Mesenchymal stem cell (in vitro differentiated cells and primary cell): ENCODE data around the gene TGFA.

Source experiments
- DNase-seq: peaks from one replicate; pipeline ENCODE4 v3.0.0-alpha.2; 2013
- H2AFZ ChIP-seq: one replicate; pipeline ENCODE4 v1.6.1; 2013; ENCODE audit warnings: low read depth, mild to moderate bottlenecking, control low read depth, inconsistent platforms, low read length, moderate library complexity
- H2AK5ac ChIP-seq: 2 replicates; pipeline ENCODE4 v1.6.1; 2013; ENCODE audit warnings: low read length, moderate library complexity, mild to moderate bottlenecking, inconsistent platforms; ENCODE audit not compliant: severe bottlenecking
- H2BK120ac ChIP-seq: one replicate; pipeline ENCODE4 v1.6.1; 2013; ENCODE audit warnings: low read depth, mild to moderate bottlenecking, inconsistent platforms, low read length, moderate library complexity
- H2BK12ac ChIP-seq, 2 experiments: one replicate each; pipeline ENCODE4 v1.6.1; 2013; ENCODE audit warnings: inconsistent platforms in 2 of 2, low read length in 2 of 2, mild to moderate bottlenecking in 2 of 2, moderate library complexity in 2 of 2, control low read depth in 1 of 2
- H2BK15ac ChIP-seq: one replicate; pipeline ENCODE4 v1.6.1; 2013; ENCODE audit warnings: mild to moderate bottlenecking, low read depth, inconsistent platforms; ENCODE audit not compliant: poor library complexity, severe bottlenecking
- H2BK5ac ChIP-seq: 2 replicates; pipeline ENCODE4 v1.6.1; 2013; ENCODE audit warnings: low read depth, mild to moderate bottlenecking, low read length, control low read depth, inconsistent platforms; ENCODE audit not compliant: poor library complexity, severe bottlenecking
- H3K14ac ChIP-seq, 2 experiments: one replicate each; pipeline ENCODE4 v1.6.1; 2013; ENCODE audit warnings: inconsistent platforms in 2 of 2, low read length in 2 of 2, control low read depth in 1 of 2, mild to moderate bottlenecking in 1 of 2, moderate library complexity in 1 of 2
- H3K18ac ChIP-seq, 2 experiments: one replicate each; pipeline ENCODE4 v1.6.1; 2013; ENCODE audit warnings: inconsistent platforms in 2 of 2, low read length in 2 of 2, control low read depth in 1 of 2, low read depth in 1 of 2, mild to moderate bottlenecking in 1 of 2
- H3K23ac ChIP-seq, 2 experiments: one replicate each; pipeline ENCODE4 v1.6.1; 2013; ENCODE audit warnings: inconsistent platforms in 2 of 2, low read length in 2 of 2, mild to moderate bottlenecking in 2 of 2, moderate library complexity in 2 of 2, control low read depth in 1 of 2
- H3K27ac ChIP-seq: 2 replicates; pipeline ENCODE4 v1.5.1; 2013; ENCODE audit warnings: mild to moderate bottlenecking, moderate library complexity, low read length, control low read depth, inconsistent platforms; ENCODE audit not compliant: poor library complexity, severe bottlenecking
- H3K27me3 ChIP-seq, 2 experiments: 2 replicates each; pipeline versions ENCODE4 v1.6.1 to v1.7.0; 2013; ENCODE audit warnings: low read length in 2 of 2, mild to moderate bottlenecking in 2 of 2, moderate library complexity in 2 of 2, control low read depth in 1 of 2, inconsistent platforms in 1 of 2; ENCODE audit not compliant: control insufficient read depth in 1 of 2, insufficient read depth in 1 of 2
- H3K36me3 ChIP-seq, 2 experiments: 2 replicates each; pipeline versions ENCODE4 v1.6.1 to v1.7.0; 2013; ENCODE audit warnings: low read length in 2 of 2, control low read depth in 1 of 2, inconsistent platforms in 1 of 2, low read depth in 1 of 2, mild to moderate bottlenecking in 1 of 2; ENCODE audit not compliant: insufficient read depth in 2 of 2, control insufficient read depth in 1 of 2
- H3K4ac ChIP-seq, 2 experiments: one replicate each; pipeline ENCODE4 v1.6.1; 2013; ENCODE audit warnings: inconsistent platforms in 2 of 2, low read length in 2 of 2, mild to moderate bottlenecking in 2 of 2, moderate library complexity in 2 of 2, control low read depth in 1 of 2, low read depth in 1 of 2
- H3K4me1 ChIP-seq: 2 replicates; pipeline ENCODE4 v1.6.1; 2013; ENCODE audit warnings: low read depth, low read length, control low read depth; ENCODE audit not compliant: control insufficient read depth, insufficient read depth
- H3K4me2 ChIP-seq: 2 replicates; pipeline ENCODE4 v1.6.1; 2013; ENCODE audit warnings: low read length, mild to moderate bottlenecking, inconsistent platforms; ENCODE audit not compliant: poor library complexity, severe bottlenecking
- H3K4me3 ChIP-seq, 2 experiments: 2 replicates each; pipeline versions ENCODE4 v1.5.1 to v1.7.0; 2013; ENCODE audit warnings: low read length in 2 of 2, mild to moderate bottlenecking in 2 of 2, control low read depth in 1 of 2, low read depth in 1 of 2; ENCODE audit not compliant: insufficient read depth in 1 of 2
- H3K79me1 ChIP-seq: replicated peaks from 2 replicates; pipeline ENCODE4 v1.6.1; 2013; ENCODE audit warnings: mild to moderate bottlenecking, control low read depth, low read length, inconsistent platforms; ENCODE audit not compliant: poor library complexity, severe bottlenecking
- H3K9ac ChIP-seq: 2 replicates; pipeline ENCODE4 v1.7.0; 2013; ENCODE audit warnings: mild to moderate bottlenecking, low read length, moderate library complexity
- H3K9me3 ChIP-seq: 2 replicates; pipeline ENCODE4 v1.7.0; 2013; ENCODE audit warnings: mild to moderate bottlenecking, low read length; ENCODE audit not compliant: control insufficient read depth
- H4K8ac ChIP-seq: one replicate; pipeline ENCODE4 v1.6.1; 2013; ENCODE audit warnings: inconsistent platforms, mild to moderate bottlenecking, low read length, moderate library complexity
- H4K91ac ChIP-seq: one replicate; pipeline ENCODE4 v1.6.1; 2013; ENCODE audit warnings: mild to moderate bottlenecking, low read length, inconsistent platforms
- WGBS: methylation state at CpG from one replicate; pipeline ENCODE4 v1.1.7; 2013; ENCODE audit warnings: mixed read lengths; 5-methylcytosine and 5-hydroxymethylcytosine counted together

TGFA gene

DNA sequence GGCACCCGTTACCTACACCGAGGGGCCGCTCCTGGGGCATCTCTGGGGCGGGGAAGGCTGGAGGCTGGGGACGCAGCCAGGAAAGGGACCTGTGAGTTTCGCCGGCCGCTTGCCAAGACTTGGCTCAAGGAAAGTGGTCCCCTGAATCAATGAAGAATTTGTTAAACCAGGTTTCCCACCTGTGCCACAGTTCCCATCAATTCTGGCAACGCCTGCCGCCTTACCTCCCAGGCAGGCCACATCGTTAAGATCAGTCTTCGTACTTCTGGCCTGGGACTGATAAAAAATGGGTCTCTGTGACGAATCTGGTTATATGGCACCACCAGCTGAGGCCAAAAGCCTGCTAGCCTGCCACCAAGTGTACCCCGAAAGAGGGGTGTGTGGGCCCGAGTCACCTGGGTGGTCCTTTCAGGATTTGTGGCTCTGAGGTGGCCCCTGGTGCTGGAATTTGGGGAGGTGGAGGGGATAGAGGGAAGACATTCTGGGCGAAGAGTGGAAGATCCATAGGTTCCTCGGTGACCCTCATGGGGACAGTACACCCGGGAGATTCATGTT is 789 bp upstream of the TGFA start:
- no peaks in the 10 kb centered on the region for H3K9me3 ChIP-seq
- H2BK12ac ChIP-seq: no peak overlapping the region
- peaks cover 61 to 86% of the 10 kb centered on the region in 2 experiments for H3K27me3 ChIP-seq
- no peak for DNase-seq
- peak overlapping the region; percentile 27 for H2AK5ac ChIP-seq
- peak overlapping the region; percentile 70 to 72 for H3K4me3 ChIP-seq
- no peak overlapping the region for H3K23ac ChIP-seq
- H3K4me1 ChIP-seq: peaks cover 23% of the 10 kb centered on the region
- no peak overlapping the region for H2AFZ ChIP-seq
- no peak overlapping the region for H2BK5ac ChIP-seq
- no peak overlapping the region for H3K9ac ChIP-seq
- H2BK120ac ChIP-seq: no peak overlapping the region
- no peak overlapping the region for H4K8ac ChIP-seq
- no peak overlapping the region for H3K14ac ChIP-seq
- H3K79me1 ChIP-seq: no peaks in the 10 kb centered on the region
- no peak overlapping the region for H3K18ac ChIP-seq
- WGBS: 36% methylated on average over 18 of the region's 18 CpGs
- H4K91ac ChIP-seq: no peak overlapping the region
- no peaks in the 10 kb centered on the region for H3K36me3 ChIP-seq
- no peak overlapping the region for H2BK15ac ChIP-seq
- no peak overlapping the region for H3K4ac ChIP-seq
- no peak overlapping the region for H3K27ac ChIP-seq
- peak overlapping the region; percentile 87 for H3K4me2 ChIP-seq

DNA sequence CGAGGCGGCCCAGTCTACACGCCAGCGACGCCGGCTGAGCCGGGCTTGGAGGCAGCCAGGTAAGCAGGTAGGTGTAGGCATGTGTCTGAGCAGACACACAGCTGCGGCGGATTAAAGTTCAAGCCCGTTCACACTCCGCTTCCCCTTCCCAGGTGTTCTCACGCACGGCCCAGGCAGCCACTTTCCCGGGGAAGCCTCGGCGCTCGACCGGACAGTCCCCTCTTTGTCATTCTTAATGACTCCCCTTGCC is 367 bp downstream of the TGFA start:
- no peak overlapping the region for H4K8ac ChIP-seq
- 2% methylated on average over 18 of the region's 18 CpGs for WGBS
- H3K79me1 ChIP-seq: no peaks in the 10 kb centered on the region
- H3K23ac ChIP-seq: no peak overlapping the region
- H2BK12ac ChIP-seq: no peak overlapping the region
- no peak overlapping the region for H2BK120ac ChIP-seq
- H3K4me2 ChIP-seq: peak overlapping the region; percentile 87
- H2BK5ac ChIP-seq: no peak overlapping the region
- peaks cover 57 to 86% of the 10 kb centered on the region in 2 experiments for H3K27me3 ChIP-seq
- peaks cover 23% of the 10 kb centered on the region for H3K4me1 ChIP-seq
- no peak overlapping the region for H3K18ac ChIP-seq
- H2AK5ac ChIP-seq: no peak overlapping the region
- peak overlapping the region; percentile 69 to 70 for H3K4me3 ChIP-seq
- no peak overlapping the region for H3K27ac ChIP-seq
- H3K9ac ChIP-seq: peak overlapping the region; percentile 4
- no peak overlapping the region for H2AFZ ChIP-seq
- no peak overlapping the region for H3K14ac ChIP-seq
- no peak overlapping the region for H3K4ac ChIP-seq
- no peak overlapping the region for H4K91ac ChIP-seq
- H3K9me3 ChIP-seq: no peaks in the 10 kb centered on the region
- H2BK15ac ChIP-seq: no peak overlapping the region
- no peaks in the 10 kb centered on the region for H3K36me3 ChIP-seq
- DNase-seq: no peak

DNA sequence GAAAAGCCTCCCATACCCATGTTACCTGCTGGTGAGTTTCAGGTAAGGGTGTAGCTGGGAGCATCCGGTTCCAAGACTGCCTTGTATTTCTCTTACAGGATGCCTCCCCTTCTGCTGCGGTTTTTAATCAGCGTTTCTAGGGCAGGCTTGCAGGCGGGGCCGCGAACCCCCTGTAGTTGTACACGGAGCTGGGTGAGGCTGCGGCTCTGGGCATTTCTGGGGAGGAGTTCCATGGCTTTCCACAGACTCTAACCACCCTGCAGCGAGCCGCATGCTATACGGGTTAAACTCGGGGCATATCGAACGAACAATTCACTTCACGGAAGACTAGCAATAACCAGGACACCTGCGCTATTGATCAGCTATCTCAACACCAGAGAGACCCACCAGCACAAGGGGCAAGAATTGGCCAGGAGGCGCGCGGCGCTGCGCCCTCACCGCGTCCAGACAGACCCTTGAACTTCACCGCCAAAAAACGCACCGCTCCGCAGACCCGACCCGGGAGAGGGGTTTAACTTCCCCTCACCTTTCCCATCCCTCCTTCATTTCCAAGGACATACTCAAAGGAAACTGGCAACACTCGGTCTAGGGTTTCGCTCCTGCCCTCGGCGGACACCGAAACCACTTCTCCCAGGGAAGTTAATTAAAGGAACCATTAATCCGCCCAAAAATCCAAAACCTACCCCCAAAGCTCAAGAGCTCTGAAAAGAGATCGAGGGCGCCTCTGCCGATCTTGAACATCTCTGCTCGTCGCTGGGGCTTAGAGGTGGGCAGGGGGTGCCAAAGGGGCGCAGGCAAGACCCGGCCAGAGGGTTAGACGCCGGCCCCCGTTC is 909 bp downstream of the TGFA start:
- no peak overlapping the region for H2AFZ ChIP-seq
- H3K27me3 ChIP-seq: peaks cover 52 to 82% of the 10 kb centered on the region in 2 experiments
- H3K4me2 ChIP-seq: peak overlapping the region; percentile 87
- no peaks in the 10 kb centered on the region for H3K79me1 ChIP-seq
- H3K36me3 ChIP-seq: no peaks in the 10 kb centered on the region
- H2BK120ac ChIP-seq: no peak overlapping the region
- H3K4ac ChIP-seq: no peak overlapping the region
- no peak overlapping the region for H2AK5ac ChIP-seq
- H3K14ac ChIP-seq: no peak overlapping the region
- no peak overlapping the region for H3K9ac ChIP-seq
- H2BK12ac ChIP-seq: no peak overlapping the region
- no peak overlapping the region for H3K23ac ChIP-seq
- no peak overlapping the region for H3K27ac ChIP-seq
- no peak overlapping the region for H4K91ac ChIP-seq
- no peak overlapping the region for H2BK5ac ChIP-seq
- no peak overlapping the region for H2BK15ac ChIP-seq
- no peaks in the 10 kb centered on the region for H3K9me3 ChIP-seq
- H3K18ac ChIP-seq: no peak overlapping the region
- H3K4me1 ChIP-seq: peaks cover 23% of the 10 kb centered on the region
- WGBS: 2% methylated on average over 45 of the region's 45 CpGs
- H3K4me3 ChIP-seq: peak overlapping the region; percentile 69 to 70
- no peak overlapping the region for H4K8ac ChIP-seq
- DNase-seq: no peak

DNA sequence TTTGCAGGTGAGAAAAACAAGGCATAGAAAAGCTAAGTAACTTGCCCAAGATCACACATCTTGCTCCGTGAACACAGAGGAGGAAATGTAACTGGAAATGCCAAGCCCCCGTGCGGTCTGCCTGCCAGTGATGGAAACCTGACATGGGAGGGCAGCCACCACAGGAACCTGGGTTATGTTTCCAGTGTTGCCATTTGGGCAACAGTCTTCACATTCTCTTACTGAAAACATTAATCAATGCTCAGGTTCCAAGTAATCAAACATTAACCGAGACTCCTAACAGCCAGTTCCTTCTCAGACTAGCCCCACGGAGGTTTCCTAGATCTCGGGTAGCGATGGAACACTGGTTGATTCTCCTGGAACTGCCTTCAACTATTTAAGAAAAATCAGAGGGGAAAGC is 2.5 kb downstream of the TGFA start:
- Histone ChIP-seq H3K27ac (peak overlapping the region; percentile 21), H3K4me3 (no peak overlapping the region), H4K91ac (no peak overlapping the region), H2BK120ac (no peak overlapping the region), H3K18ac (no peak overlapping the region), H3K14ac (no peak overlapping the region), H3K36me3 (no peaks in the 10 kb centered on the region), H4K8ac (no peak overlapping the region), H3K9ac (no peak overlapping the region), H2BK15ac (no peak overlapping the region), H3K27me3 (peaks cover 40 to 66% of the 10 kb centered on the region in 2 experiments), H2AFZ (no peak overlapping the region), H3K23ac (no peak overlapping the region), H3K4me2 (peak overlapping the region; percentile 36), H3K4me1 (peaks cover 24% of the 10 kb centered on the region), H2BK12ac (no peak overlapping the region), H3K79me1 (no peaks in the 10 kb centered on the region), H3K9me3 (no peaks in the 10 kb centered on the region), H2AK5ac (no peak overlapping the region), H3K4ac (no peak overlapping the region), H2BK5ac (no peak overlapping the region)
- no peak for DNase-seq
- WGBS: 92% methylated on average over 6 of the region's 7 CpGs
